ENCODE measurements around the gene YDJC.

DNA sequence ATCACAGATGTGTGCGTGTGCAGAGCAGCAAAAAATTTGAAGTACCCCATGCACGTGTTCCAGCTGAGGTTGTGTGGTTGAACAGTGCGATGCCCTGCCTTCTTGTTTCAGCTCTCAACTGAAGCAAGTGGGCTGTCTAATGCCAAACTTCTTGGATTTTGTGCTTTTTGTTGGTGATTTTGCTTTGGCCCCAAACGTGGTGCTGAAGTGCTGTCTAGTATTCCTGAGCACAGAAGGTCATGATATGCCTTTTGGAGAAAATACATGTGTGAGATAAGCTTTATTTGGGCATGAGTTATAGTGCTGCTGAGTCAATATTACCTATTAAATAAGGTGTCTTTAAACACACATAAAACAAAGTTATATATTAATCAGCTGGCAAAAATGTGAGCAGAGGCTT is 14.1 kb downstream of the YDJC start:
- TF ChIP-seq, protein P1, sequence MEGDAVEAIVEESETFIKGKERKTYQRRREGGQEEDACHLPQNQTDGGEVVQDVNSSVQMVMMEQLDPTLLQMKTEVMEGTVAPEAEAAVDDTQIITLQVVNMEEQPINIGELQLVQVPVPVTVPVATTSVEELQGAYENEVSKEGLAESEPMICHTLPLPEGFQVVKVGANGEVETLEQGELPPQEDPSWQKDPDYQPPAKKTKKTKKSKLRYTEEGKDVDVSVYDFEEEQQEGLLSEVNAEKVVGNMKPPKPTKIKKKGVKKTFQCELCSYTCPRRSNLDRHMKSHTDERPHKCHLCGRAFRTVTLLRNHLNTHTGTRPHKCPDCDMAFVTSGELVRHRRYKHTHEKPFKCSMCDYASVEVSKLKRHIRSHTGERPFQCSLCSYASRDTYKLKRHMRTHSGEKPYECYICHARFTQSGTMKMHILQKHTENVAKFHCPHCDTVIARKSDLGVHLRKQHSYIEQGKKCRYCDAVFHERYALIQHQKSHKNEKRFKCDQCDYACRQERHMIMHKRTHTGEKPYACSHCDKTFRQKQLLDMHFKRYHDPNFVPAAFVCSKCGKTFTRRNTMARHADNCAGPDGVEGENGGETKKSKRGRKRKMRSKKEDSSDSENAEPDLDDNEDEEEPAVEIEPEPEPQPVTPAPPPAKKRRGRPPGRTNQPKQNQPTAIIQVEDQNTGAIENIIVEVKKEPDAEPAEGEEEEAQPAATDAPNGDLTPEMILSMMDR (IDR thresholded peaks at IDR 0.05), result no peak
- no peak for TF ChIP-seq POLR2A (IDR thresholded peaks at IDR 0.05)
